OCI-LY3 (cell line): Measurements from ENCODE around the gene PTBP3.

ENCODE experiments used
- H2AFZ ChIP-seq: fragments of 200-600, 300-600 bp; shearing (Covaris generic); 2 replicates; pipeline ENCODE4 v1.6.0; 2014; ENCODE audit warnings: antibody characterized with exemption, low read depth, low read length
- H3K27ac ChIP-seq: fragments of 200-600, 300-600 bp; sonication (generic); 2 replicates; pipeline ENCODE4 v1.5.1; 2014; ENCODE audit warnings: mild to moderate bottlenecking, low read length, moderate library complexity, mixed read lengths
- H3K27me3 ChIP-seq: fragments of 200-600, 300-600 bp; sonication (generic); 2 replicates; pipeline ENCODE4 v1.6.1; 2014; ENCODE audit warnings: low read depth, low read length, mixed read lengths
- H3K36me3 ChIP-seq: fragments of 200-600, 300-600 bp; sonication (generic); replicated peaks from 2 replicates; pipeline ENCODE3; 2014; ENCODE audit warnings: low read depth, low read length, mixed read lengths
- H3K4me1 ChIP-seq: fragments of 300-600, 200-600 bp; sonication (generic); 2 replicates; pipeline ENCODE4 v1.6.1; 2014; ENCODE audit warnings: low read length, mixed read lengths
- H3K4me2 ChIP-seq: fragments of 200-600, 300-600 bp; sonication (generic); 2 replicates; pipeline ENCODE4 v1.6.1; 2014; ENCODE audit warnings: low read length, mixed read lengths
- H3K4me3 ChIP-seq: fragments of 300-600, 200-600 bp; sonication (generic); 2 replicates; pipeline ENCODE4 v1.5.1; 2014; ENCODE audit warnings: antibody characterized with exemption, mild to moderate bottlenecking, low read length, moderate library complexity
- H3K79me2 ChIP-seq: fragments of 300-600, 200-600 bp; shearing (Covaris generic); 2 replicates; pipeline ENCODE4 v1.6.1; 2014; ENCODE audit warnings: mild to moderate bottlenecking, low read length, mixed read lengths
- H3K9ac ChIP-seq: fragments of 300-600, 200-600 bp; shearing (Covaris generic); 2 replicates; pipeline ENCODE4 v1.6.0; 2014; ENCODE audit warnings: mild to moderate bottlenecking, low read length, moderate library complexity
- H3K9me3 ChIP-seq: fragments of 200-600, 300-600 bp; shearing (Covaris generic); 2 replicates; pipeline ENCODE4 v1.6.1; 2014; ENCODE audit warnings: low read length, mixed read lengths; ENCODE audit not compliant: insufficient read depth
- H4K20me1 ChIP-seq: fragments of 200-600, 300-600 bp; sonication (generic); 2 replicates; pipeline ENCODE4 v1.6.1; 2016; ENCODE audit warnings: low read length, mixed read lengths; ENCODE audit not compliant: insufficient read depth
- EZH2phosphoT487 ChIP-seq: fragments of 200-600 bp; shearing (Covaris generic); IDR thresholded peaks from 2 replicates; pipeline ENCODE4 v1.6.1; 2018; ENCODE audit warnings: antibody characterized with exemption, mixed run types, low read depth
- TF ChIP-seq, protein P1 (sequence below): fragments of 200-600, 300-600 bp; sonication (generic); IDR thresholded peaks from 2 replicates; pipeline ENCODE4 v1.5.1; 2014; ENCODE audit warnings: antibody characterized with exemption, low read length, low read depth

The PTBP3 gene

DNA sequence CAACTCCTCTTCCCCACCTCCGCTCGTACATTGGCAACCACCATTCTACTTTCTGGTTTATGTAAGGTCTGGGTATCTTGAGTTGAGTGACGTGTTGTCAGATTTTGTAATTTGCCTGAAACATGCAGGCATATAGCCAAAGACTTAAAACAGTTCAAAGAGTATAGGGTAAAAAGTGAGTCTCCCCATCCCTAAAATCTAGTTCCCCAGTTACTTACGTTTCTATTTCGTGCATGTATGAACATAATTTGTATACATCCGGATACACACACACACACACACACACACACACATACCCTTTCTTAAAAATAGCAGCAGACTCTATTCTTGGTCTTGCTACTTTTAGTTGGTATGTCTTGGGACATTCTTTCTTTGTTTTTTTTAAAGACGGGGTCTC, 47.4 kb upstream of the PTBP3 start:
- Histone ChIP-seq H3K4me2 (peak overlapping the region; percentile 96), H2AFZ (no peak overlapping the region; the same call in 1 of the 2 replicates), H3K4me1 (peaks cover 14% of the 10 kb centered on the region)

GRCh38 chr9:112380102-112380824, 46.8 kb upstream of the PTBP3 start, which contains the start of gene HSDL2:
HSDL2 (plus strand) TSS chr9:112380108; CDS start chr9:112380164, 56 bp downstream.
- H3K27ac ChIP-seq = peak within 1 kb of the TSS; percentile 70
- TF ChIP-seq, protein P1, sequence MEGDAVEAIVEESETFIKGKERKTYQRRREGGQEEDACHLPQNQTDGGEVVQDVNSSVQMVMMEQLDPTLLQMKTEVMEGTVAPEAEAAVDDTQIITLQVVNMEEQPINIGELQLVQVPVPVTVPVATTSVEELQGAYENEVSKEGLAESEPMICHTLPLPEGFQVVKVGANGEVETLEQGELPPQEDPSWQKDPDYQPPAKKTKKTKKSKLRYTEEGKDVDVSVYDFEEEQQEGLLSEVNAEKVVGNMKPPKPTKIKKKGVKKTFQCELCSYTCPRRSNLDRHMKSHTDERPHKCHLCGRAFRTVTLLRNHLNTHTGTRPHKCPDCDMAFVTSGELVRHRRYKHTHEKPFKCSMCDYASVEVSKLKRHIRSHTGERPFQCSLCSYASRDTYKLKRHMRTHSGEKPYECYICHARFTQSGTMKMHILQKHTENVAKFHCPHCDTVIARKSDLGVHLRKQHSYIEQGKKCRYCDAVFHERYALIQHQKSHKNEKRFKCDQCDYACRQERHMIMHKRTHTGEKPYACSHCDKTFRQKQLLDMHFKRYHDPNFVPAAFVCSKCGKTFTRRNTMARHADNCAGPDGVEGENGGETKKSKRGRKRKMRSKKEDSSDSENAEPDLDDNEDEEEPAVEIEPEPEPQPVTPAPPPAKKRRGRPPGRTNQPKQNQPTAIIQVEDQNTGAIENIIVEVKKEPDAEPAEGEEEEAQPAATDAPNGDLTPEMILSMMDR = no peak
- no peak for TF ChIP-seq EZH2phosphoT487
- H3K27me3 ChIP-seq = no peaks in the 10 kb centered on the region
- peaks cover 14% of the 10 kb centered on the region for H3K4me1 ChIP-seq
- H4K20me1 ChIP-seq = no peaks in the 10 kb centered on the region
- H3K9ac ChIP-seq = peak within 1 kb of the TSS; percentile 78
- peak within 1 kb of the TSS; percentile 89 for H2AFZ ChIP-seq
- peak within 1 kb of the TSS; percentile 82 for H3K4me3 ChIP-seq
- peaks cover 4% of the 10 kb centered on the region; the same call in 1 of the 2 replicates for H3K79me2 ChIP-seq
- peak within 1 kb of the TSS; percentile 96 for H3K4me2 ChIP-seq
- H3K9me3 ChIP-seq = no peaks in the 10 kb centered on the region
- no peaks in the 10 kb centered on the region for H3K36me3 ChIP-seq

More for the DNA sequence above, 47.4 kb upstream of the PTBP3 start:
- Histone ChIP-seq H4K20me1 (no peaks in the 10 kb centered on the region), H3K79me2 (peaks cover 4% of the 10 kb centered on the region; the same call in 1 of the 2 replicates), H3K27ac (0 out of 2 replicates have a peak overlapping the region, but pooled peaks have one; percentile 34), H3K27me3 (no peaks in the 10 kb centered on the region), H3K9me3 (no peaks in the 10 kb centered on the region), H3K36me3 (no peaks in the 10 kb centered on the region), H3K9ac (peak overlapping the region; percentile 76), H3K4me3 (peak overlapping the region; percentile 82)
- TF ChIP-seq, protein P1 = no peak
- no peak for TF ChIP-seq EZH2phosphoT487

GRCh38 chr9:112379177-112380101, 46.0 kb upstream of the PTBP3 start:
- Histone ChIP-seq H2AFZ (peak overlapping the region; percentile 89), H3K4me2 (peak overlapping the region; percentile 72), H4K20me1 (no peaks in the 10 kb centered on the region), H3K4me3 (peak overlapping the region; percentile 82), H3K4me1 (peaks cover 14% of the 10 kb centered on the region), H3K79me2 (peaks cover 4% of the 10 kb centered on the region; the same call in 1 of the 2 replicates), H3K27ac (peak overlapping the region; percentile 70), H3K9me3 (no peaks in the 10 kb centered on the region), H3K9ac (peak overlapping the region; percentile 78), H3K27me3 (no peaks in the 10 kb centered on the region), H3K36me3 (no peaks in the 10 kb centered on the region)
- TF ChIP-seq, protein P1 = no peak
- TF ChIP-seq EZH2phosphoT487 = no peak
